ENCODE measurements around the gene PDE6G. TPM values are rescaled to one million over a fixed set of nuclear protein-coding genes. Genes with fewer than 3 reads are reported as not detected.

PDE6G gene
- 1.1 and 2.0 TPM in 2 replicates for total RNA-seq (2014; rRNA removed; shearing (Covaris generic))

DNA sequence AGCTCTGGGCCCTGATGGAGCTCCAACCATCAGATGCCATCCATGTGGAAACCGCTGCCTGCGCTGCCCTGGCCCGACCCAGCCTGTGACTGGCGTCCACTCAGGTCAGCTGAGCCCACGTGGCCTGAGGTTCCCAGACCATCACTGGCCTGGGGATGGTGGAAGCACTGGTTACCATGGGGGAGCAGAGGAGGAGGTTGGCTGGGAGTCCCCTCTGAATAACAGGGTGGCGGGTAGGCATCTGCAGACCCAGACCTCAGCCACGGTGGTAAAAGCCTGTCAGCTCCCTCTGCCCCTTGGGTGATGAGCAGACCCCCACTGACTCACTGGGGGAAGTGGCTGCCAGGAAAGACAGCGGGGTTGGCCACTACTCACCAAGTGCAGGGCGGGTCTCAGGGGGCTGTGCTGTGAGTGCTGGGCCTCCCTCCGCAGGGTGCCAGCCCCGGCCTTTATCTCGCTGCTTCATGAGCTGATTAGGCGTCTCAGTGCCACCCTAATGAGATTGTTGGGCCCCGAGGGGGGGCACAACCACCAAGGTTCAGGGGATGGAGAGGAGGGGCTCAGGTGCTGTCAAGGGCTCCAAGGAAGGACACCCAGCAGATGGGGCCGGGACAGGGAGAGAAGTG is at the start of gene PDE6G:
PDE6G (minus strand) TSS at position 425 of the 626 bp plus-strand sequence. CDS start 3,237 bp downstream, outside the sequence.
- DNase-seq (ENCODE audit: low spot score), result no peak

DNA sequence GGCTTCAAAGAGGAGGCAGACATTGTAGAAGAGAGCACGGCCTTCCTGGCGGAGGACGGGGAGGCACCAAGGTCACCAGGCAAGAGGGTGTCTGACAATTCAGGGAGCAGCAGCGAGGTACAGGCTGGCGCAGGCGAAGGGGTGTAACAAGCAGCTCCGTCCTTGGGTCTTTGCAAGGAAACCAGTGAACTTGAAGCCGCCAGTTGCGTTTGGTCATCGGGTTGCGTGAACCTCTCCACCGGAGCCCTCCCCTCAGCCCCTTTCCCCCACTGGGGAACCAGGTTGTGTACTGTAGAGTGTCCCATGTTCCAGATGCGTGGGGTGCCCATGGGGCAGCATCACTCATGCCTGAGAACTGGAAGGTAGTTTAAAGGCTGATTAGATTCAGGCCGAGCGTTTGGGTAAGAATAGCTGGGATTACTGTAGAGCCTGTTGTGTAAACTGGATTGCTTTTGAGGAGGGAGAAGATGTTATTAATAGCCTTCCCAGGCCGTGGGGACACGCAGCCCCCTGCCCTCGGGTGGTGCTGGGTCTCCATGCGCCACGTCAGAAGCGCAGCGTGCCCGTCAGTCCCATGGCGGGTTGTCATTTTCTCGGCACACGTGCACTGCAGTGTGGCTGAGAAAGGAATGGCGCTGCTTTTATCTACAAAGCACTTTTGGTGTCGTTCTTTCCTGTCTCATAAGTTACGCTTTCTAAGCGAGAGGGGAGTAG is 49.3 kb upstream of the PDE6G start:
- no peak for DNase-seq (ENCODE audit: low spot score)

DNA sequence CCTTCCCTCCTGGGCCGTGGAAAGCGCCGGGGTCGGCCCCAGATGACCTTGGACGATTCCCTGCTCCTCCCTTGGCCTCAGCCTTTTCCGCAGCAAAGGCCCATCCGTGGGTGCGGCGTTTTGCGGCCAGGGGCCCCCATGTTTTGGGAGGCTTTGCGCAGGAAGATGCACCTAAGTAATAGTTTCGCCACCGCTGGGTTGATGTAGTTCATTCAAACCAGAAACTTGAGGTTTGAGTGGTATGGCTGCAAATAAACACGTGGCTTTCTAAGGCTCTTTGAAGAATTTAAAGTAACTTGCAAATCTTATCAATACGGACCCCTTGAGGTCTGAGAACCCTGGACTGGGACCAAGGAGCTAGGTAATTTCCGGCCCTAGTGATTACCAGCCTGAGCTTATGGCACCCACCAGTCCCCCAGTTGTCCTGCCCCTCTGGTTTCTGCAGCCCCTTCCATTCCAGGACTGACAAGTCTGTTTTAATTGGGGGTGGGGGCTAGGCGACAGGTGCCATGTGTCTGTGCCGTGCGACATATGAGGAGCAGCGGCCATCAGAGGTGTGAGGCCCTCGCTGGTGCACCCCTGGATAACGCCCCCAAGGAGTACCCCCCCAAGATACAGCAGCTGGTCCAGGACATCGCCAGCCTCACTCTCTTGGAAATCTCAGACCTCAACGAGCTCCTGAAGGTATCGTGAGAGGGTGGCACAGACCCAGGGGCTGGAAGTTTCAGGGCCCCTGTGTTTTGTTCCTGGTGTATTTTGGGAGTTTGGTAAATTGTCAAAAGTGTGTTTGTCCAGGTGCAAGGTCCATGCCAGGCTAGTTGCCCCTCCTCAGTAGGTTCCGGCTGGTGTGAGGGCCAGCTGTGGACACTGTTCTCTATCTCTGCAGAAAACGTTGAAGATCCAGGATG is 47.7 kb upstream of the PDE6G start:
- DNase-seq (ENCODE audit: low spot score), result no peak

DNA sequence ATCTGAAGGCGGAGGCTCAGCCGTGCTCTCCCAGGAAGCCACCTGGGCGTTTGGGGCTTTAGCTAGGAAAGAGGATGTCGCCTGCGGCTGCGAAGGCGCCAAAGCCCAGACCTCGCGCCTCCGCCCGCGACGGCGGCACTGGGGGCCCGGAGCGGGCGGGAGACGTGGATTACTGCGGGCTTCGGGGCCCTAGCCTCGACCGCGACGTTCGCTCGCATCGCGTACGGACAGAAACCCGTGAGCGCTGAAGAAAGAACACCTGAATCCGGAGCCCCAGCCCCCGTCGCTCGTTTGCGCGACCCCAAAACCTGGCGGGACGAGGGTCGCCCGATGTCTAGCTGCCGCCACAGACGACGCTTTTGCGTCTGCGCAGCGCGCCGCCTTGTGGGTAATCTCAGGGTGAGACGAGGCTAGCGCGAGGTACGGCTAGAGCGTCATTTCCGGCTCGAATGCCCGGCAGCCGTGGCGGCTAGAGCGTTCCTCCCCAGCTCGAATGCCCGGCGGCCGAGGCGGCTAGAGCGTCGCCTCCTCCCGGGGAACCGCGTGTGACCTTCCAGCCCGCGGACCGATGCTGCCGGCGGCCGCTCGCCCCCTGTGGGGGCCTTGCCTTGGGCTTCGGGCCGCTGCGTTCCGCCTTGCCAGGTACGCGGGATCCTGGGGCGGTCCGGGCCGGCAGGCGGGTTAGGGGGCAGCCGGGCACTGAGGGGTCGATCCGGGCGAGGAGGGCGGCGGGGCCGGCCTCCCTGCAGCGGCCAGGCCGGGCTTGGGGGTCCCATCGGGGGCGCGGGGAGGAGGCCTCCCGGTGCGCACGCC is 46.8 kb upstream of the PDE6G start, which contains the start of gene MRPL12:
MRPL12 (plus strand) TSS at position 434 of the 813 bp plus-strand sequence; CDS start at position 569, 135 bp downstream.
- peak; percentile 91 for DNase-seq (ENCODE audit: low spot score)

DNA sequence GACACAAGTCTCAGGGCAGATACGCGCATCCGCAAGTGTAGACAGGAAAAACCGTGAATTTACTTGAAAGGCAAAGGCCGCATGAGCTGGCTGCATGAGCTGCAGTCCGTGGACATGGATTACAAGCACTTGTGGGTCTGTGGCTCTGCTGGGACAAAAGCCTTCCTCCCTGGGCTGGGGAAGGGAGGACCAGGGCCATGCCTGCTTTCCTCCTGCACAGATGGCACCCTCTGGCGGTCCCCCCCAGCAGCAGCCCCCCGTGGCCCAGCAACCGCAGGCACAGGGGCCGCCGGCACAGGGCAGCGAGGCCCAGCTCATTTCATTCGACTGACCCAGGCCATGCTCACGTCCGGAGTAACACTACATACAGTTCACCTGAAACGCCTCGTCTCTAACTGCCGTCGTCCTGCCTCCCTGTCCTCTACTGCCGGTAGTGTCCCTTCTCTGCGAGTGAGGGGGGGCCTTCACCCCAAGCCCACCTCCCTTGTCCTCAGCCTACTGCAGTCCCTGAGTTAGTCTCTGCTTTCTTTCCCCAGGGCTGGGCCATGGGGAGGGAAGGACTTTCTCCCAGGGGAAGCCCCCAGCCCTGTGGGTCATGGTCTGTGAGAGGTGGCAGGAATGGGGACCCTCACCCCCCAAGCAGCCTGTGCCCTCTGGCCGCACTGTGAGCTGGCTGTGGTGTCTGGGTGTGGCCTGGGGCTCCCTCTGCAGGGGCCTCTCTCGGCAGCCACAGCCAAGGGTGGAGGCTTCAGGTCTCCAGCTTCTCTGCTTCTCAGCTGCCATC is 45.1 kb upstream of the PDE6G start:
- no peak for DNase-seq (ENCODE audit: low spot score)

DNA sequence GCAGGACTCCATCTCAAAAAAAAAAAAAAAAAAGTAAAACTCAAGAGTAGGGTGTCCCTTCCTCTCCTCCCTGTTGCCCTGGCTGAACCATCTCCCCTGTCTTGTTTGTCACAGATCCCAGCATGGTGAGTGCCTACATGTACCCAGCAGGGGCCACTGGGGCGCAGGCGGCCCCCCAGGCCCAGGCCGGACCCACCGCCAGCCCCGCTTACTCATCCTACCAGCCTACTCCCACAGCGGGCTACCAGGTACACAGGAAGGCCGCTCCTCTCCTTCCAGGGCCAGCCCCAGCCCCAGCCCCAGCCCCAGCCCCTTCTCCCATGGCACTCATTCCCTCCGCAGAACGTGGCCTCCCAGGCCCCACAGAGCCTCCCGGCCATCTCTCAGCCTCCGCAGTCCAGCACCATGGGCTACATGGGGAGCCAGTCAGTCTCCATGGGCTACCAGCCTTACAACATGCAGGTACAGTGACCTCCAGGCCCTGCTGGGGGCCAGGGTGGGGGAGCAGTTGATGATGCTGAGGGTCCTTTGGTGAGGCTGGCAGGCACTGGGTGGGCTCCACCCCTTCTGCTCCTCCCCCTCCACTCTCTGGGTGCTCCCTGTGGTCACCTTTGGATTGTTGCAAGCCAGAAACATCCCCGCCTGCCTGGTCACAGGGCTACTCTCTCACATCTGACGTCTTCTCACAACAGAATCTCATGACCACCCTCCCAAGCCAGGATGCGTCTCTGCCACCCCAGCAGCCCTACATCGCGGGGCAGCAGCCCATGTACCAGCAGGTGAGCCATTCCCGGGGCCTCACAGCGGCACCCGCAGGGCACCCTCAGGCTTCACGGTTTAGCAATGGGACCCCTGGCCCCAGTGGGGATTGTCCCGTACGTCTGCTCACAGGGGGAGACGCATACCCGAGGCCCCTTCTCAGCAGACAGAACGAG is 44.3 kb upstream of the PDE6G start:
- DNase-seq (ENCODE audit: low spot score), result no peak

DNA sequence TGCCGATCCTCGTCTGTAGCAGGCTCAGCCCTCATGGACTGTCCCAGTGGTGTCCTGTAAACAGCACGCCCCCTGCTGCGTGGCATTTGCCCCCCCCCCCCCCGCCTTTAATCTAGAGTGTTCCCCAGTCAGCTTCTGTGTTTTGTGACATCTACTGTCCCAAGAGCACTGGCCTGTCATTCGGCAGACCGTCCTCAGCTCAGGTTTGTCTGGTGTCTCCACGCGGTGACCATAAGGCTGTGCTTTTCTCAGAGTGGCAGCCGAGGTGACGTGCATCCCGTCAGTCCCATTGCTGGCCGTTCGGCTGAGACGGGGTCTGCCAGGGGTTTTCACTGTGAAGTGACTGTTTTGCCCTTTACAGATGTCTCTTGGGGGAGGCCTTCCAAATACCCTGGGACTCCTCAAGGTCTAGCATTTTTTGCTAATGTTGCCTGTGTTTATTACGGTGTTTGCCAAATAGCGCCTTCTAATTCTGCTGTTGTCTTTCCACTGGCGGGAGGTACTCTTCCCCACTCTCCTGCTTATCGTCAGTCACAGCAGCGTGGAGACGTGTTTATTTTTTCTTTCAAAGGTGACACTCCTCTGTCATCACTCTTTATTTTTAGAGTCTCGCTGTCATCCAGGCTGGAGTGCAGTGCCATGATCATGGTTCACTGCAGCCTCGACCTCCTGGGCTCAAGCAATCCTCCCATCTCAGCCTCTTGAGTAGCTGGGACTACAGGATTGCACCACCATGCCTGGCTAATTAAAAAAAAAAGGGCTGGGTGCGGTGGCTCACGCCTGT is 41.1 kb upstream of the PDE6G start:
- no peak for DNase-seq (ENCODE audit: low spot score)

DNA sequence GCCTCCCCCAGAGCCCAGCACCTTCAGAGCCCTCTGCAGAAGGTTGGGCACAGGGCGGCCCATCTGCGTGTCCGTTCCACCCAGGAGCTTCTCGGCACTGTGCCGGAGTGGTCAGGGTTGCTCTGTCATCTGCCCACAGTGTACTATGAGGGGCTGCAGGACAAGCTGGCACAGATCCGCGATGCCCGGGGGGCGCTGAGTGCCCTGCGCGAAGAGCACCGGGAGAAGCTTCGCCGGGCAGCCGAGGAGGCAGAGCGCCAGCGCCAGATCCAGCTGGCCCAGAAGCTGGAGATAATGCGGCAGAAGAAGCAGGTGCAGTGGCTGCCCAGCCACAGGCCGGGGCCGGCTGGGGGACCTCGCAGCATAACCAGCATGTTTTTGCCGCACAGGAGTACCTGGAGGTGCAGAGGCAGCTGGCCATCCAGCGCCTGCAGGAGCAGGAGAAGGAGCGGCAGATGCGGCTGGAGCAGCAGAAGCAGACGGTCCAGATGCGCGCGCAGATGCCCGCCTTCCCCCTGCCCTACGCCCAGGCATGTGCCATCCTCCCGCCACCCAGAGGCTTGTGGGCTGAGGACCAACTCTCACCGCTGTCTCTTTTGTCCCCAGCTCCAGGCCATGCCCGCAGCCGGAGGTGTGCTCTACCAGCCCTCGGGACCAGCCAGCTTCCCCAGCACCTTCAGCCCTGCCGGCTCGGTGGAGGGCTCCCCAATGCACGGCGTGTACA is 40.0 kb upstream of the PDE6G start:
- DNase-seq (ENCODE audit: low spot score), result no peak

DNA sequence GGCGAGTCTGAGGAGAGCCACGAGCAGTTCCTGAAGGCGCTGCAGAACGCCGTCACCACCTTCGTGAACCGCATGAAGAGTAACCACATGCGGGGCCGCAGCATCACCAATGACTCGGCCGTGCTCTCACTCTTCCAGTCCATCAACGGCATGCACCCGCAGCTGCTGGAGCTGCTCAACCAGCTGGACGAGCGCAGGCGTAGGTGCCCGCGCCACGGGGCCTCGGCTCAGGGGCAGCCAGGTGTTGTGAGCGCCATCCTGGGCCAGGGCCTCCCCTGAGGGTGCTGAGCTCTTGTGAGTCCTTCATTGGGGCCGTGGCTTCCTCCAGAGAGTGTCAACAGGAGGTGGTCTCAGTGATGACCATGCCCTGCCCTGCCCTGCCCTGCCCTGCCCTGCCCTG is 39.5 kb upstream of the PDE6G start:
- DNase-seq (ENCODE audit: low spot score), result no peak

DNA sequence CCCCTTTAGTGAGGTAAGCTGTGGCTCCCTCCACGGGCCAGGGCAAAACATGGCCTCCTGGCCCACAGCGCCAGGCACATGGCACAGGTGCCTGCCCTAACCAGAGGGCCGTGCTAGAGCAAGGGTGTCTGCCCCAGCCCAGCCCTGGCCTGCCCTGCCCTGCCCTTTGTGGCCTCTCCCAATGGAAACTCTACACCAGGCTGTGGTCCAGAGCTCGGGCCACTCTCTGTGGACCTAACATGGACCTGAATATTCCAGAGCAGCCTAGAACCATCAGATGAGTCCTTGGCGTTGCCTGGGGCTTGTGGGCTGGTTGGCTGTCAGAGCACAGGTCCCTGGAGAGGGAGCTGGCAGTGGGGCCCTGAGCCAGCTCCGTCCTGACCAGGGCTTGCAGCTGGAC is 38.9 kb upstream of the PDE6G start:
- no peak for DNase-seq (ENCODE audit: low spot score)

DNA sequence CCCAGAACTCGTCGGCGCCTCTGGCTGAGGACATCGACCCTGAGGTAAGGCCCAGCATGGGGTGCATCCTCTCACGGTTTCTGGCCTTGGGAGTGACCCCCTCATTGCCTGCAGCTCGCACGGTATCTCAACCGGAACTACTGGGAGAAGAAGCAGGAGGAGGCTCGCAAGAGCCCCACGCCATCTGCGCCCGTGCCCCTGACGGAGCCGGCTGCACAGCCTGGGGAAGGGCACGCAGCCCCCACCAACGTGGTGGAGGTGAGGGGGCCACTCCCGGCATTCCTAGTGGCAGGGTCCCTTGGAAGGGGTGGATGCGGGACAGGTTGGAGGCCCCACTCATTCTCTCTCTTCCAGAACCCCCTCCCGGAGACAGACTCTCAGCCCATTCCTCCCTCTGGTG is 38.5 kb upstream of the PDE6G start:
- no peak for DNase-seq (ENCODE audit: low spot score)

DNA sequence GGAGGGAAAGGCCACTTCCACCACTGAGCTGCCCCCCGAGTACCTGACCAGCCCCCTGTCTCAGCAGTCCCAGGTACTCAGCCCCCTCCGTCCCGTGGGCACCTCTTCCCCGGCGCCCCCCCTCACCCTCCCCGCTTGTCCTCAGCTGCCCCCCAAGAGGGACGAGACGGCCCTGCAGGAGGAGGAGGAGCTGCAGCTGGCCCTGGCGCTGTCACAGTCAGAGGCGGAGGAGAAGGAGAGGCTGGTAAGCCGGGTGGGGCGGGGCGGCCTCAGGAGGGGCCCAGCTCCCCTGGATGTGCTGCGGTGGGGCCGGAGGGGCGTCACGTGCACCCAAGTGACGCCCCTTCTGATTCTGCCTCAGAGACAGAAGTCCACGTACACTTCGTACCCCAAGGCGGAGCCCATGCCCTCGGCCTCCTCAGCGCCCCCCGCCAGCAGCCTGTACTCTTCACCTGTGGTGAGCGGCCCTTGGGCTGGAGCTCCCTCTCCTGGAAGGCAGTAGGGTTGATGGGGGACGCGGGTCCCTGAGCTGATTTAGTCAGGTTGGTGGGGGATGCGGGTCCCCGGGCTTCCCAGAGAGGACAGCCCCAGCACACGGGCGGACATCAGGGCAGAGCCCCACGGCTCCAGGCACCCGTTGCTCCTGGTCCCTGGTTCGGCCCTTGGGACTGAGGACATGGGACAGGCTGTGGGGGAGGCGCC is 37.3 kb upstream of the PDE6G start:
- no peak for DNase-seq (ENCODE audit: low spot score)

DNA sequence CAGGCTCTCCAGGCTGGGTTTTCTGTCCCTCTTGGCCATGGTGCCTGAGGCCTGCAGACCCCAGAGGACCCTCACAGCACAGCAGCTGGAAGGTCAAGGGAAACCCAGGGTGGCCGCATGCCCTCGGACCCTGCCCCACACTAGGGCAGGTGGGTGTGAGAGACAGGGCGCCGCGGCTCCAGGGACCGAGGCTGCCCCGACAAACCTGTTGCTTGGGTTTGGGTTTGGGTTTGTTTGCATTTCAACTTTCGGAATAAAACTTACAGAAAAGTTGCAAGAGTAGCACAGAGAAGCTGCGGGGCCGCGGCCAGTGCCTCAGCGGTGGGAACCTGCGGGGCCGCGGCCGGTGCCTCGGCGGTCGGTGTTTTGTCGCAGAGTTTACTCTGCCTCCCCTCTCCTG is 35.3 kb upstream of the PDE6G start:
- DNase-seq (ENCODE audit: low spot score), result no peak

DNA sequence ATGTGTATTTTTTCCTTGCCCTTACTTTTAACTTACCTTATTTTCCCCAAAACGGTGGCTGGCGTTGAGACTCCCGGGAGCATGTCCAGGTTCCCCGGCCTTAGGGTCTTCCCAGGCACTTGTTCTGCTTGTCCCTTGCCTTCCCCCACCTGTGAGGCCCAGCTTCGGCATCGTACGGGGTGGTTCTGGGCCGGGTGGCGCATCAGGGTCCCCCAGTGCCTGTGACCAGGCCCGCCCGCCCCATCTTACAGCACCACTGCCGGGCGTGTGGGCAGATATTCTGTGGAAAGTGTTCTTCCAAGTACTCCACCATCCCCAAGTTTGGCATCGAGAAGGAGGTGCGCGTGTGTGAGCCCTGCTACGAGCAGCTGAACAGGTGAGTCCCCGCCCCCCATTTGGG is 34.9 kb upstream of the PDE6G start:
- DNase-seq (ENCODE audit: low spot score), result no peak

DNA sequence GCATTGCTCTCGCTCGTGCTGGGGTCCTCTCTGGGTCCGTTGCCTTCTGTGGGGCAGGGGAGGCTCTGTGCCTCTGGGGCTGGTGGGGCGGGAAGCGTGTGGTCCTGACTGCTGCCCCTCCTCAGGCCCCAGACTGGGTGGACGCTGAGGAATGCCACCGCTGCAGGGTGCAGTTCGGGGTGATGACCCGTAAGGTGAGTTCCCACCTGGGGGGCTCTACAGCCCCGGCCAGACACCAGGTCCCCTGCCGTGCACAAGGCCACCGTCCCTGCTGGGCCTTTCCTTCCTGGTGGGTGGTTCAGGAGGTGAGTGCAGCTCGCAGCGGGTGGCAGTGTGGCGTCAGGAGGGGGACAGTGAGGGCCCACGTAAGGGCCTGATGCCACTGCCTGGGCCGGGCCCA is 34.2 kb upstream of the PDE6G start:
- DNase-seq (ENCODE audit: low spot score), result no peak

DNA sequence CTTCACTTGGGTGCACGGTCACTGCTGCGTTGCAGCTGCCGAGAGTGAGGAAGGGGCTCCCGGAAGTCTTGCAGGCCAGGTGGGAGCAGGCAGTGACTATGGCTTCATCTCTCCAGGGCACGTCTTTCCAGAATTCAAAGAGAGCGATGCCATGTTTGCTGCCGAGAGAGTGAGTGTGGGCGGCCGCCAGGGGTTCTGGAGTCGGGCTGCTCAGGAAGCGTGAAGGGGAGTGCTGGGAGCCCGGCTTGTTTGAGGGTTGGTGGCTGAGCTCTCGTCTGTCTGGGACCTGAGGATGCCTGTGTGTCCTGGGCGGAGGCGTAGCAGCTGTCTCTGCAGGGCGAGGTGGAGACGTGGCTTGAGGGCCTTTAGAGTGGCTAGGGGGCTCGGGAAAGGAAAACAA is 33.7 kb upstream of the PDE6G start:
- DNase-seq (ENCODE audit: low spot score), result no peak

DNA sequence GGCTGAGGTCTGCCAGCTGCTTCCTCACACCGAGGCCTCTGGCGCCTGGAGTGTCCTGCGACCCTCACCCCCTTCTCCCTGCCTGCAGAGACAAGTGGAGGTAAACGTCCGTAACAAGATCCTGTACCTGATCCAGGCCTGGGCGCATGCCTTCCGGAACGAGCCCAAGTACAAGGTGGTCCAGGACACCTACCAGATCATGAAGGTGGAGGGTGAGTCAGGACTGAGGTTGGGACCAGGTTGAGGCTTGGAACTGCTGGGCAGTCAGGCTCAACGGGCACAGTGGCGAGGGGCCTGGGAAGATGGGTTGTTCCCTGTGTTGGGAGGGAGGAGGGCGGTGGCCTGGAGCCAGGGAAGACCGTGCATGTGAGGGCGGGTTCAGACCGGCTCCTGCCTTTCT is 32.3 kb upstream of the PDE6G start:
- DNase-seq (ENCODE audit: low spot score), result no peak

Data from A172 (cell line).